NOMO-1 treated with dmso at 0.1 percent for 144 hours (cell line): Measurements from ENCODE around the gene ZC3H7B.
A peak's percentile ranks its signal among the peaks of the same experiment; 100 is the strongest.

ENCODE experiments used
- DNase-seq: peaks from one replicate; lab custom pipeline; 2025; ENCODE audit not compliant: unreplicated experiment; lab: John Stamatoyannopoulos, UW

ZC3H7B gene

GRCh38 chr22:41352058-41352457 is 50.7 kb downstream of the ZC3H7B start:
- no peak for DNase-seq

- DNase-seq, result no peak
Observed at GRCh38 chr22:41353862-41354575, 52.7 kb downstream of the ZC3H7B start.

GRCh38 chr22:41354979-41355378 is 53.7 kb downstream of the ZC3H7B start:
- DNase-seq, result no peak

- DNase-seq, result no peak
Observed at GRCh38 chr22:41355895-41356294, 54.6 kb downstream of the ZC3H7B start.

GRCh38 chr22:41356430-41357028 is 55.2 kb downstream of the ZC3H7B start:
- no peak for DNase-seq

- DNase-seq, result no peak
Observed at GRCh38 chr22:41357191-41357590, 55.9 kb downstream of the ZC3H7B start.

GRCh38 chr22:41358927-41359326 is 57.6 kb downstream of the ZC3H7B start:
- no peak for DNase-seq

- DNase-seq, result no peak
Observed at GRCh38 chr22:41359376-41359775, 58.1 kb downstream of the ZC3H7B start.

- DNase-seq, result no peak
Observed at GRCh38 chr22:41360126-41360525, 58.8 kb downstream of the ZC3H7B start.

GRCh38 chr22:41361716-41362310 is 60.5 kb downstream of the ZC3H7B start:
- DNase-seq, result no peak

GRCh38 chr22:41362615-41363014 is 61.3 kb downstream of the ZC3H7B start:
- DNase-seq, result no peak

GRCh38 chr22:41364233-41364632 is 62.9 kb downstream of the ZC3H7B start:
- DNase-seq, result no peak

GRCh38 chr22:41364955-41365354 is 63.6 kb downstream of the ZC3H7B start:
- no peak for DNase-seq

- no peak for DNase-seq
Observed at GRCh38 chr22:41365425-41365824, 64.1 kb downstream of the ZC3H7B start.

GRCh38 chr22:41366323-41367029 is 65.2 kb downstream of the ZC3H7B start:
- DNase-seq, result no peak

GRCh38 chr22:41367039-41367679 is 65.8 kb downstream of the ZC3H7B start:
- DNase-seq, result peak; percentile 63

GRCh38 chr22:41367680-41368542 is 66.6 kb downstream of the ZC3H7B start:
- no peak for DNase-seq

- no peak for DNase-seq
Observed at GRCh38 chr22:41368543-41369423, 67.5 kb downstream of the ZC3H7B start.

GRCh38 chr22:41369424-41369745 is 68.1 kb downstream of the ZC3H7B start:
- no peak for DNase-seq

GRCh38 chr22:41369837-41370236 is 68.5 kb downstream of the ZC3H7B start:
- DNase-seq, result no peak
